ENCODE measurements around the gene PRR5L. TPM values are rescaled to one million over a fixed set of nuclear protein-coding genes. Genes with fewer than 3 reads are reported as not detected.

Gene PRR5L
- polyA plus RNA-seq, 1 of the 3 experiments (the other 2 are of a cell fraction): 0.46 TPM

- no peak overlapping the region for H2AFZ ChIP-seq (ENCODE audit: low read depth)
- H3K9ac ChIP-seq: no peak overlapping the region
- H3K4me1 ChIP-seq (ENCODE audit: control insufficient read depth in 1 of 2, insufficient read depth in 2 of 2, low read depth in 1 of 2, low read length in 1 of 2): peaks cover 5 to 14% of the 10 kb centered on the region in 2 experiments; a peak in 2 of 4 replicates
- H3K4me3 ChIP-seq (ENCODE audit: low read depth in 2 of 2, low read length in 1 of 2): no peak overlapping the region
- POLR2A ChIA-PET: no interaction called here
- H3F3A ChIP-seq (replicated peaks; ENCODE audit: insufficient read depth): no peaks in the 10 kb centered on the region
- H3K27ac ChIP-seq (ENCODE audit: low read depth in 2 of 2, low read length in 1 of 2): no peak overlapping the region
- H4K20me1 ChIP-seq (ENCODE audit: insufficient read depth): no peaks in the 10 kb centered on the region
- H3K9me2 ChIP-seq: no peaks in the 10 kb centered on the region
- DNase-seq: no peak
- no peaks in the 10 kb centered on the region for H3K79me2 ChIP-seq (ENCODE audit: insufficient read depth)
- CTCF ChIA-PET: interaction anchor here (1.9 kb wide), 1 partner anchor 98 kb away, joined by 6 read pairs; no protein-coding TSS in a partner anchor
- no peak for TF ChIP-seq FOXJ3 (CRISPR knock-in tag; IDR thresholded peaks at IDR 0.05)
- TF ChIP-seq JUND (IDR thresholded peaks at IDR 0.05): no peak
- no peak for TF ChIP-seq TCF12 (IDR thresholded peaks at IDR 0.05)
- no peak for TF ChIP-seq MAX (IDR thresholded peaks at IDR 0.05; ENCODE audit: low read depth)
- no peak for TF ChIP-seq SMC3 (IDR thresholded peaks at IDR 0.05; ENCODE audit: low read depth, low read length)
- TF ChIP-seq RXRA (IDR thresholded peaks at IDR 0.05; ENCODE audit: borderline replicate concordance, low read depth): no peak
- no peak for TF ChIP-seq NFIC (IDR thresholded peaks at IDR 0.05; ENCODE audit: borderline replicate concordance)
- H3K9me3 ChIP-seq: no peaks in the 10 kb centered on the region
- H3K27me3 ChIP-seq (ENCODE audit: insufficient read depth): peaks cover 18% of the 10 kb centered on the region; the same call in 1 of the 2 replicates
- H3K36me3 ChIP-seq (replicated peaks in 1 of 2; ENCODE audit: control insufficient read depth in 1 of 2, insufficient read depth in 2 of 2, low read length in 1 of 2): no peaks in the 10 kb centered on the region
- no peak overlapping the region for H3K4me2 ChIP-seq
- WGBS (ENCODE audit: low lambda C conversion rate): 82% methylated on average over 4 of the region's 4 CpGs
These were observed 84.9 kb downstream of the PRR5L start for GRCh38 chr11:36381015-36381360.

GRCh38 chr11:36383195-36383594 is 87.1 kb downstream of the PRR5L start:
- Histone ChIP-seq H3K4me1 (ENCODE audit: control insufficient read depth in 1 of 2, insufficient read depth in 2 of 2, low read depth in 1 of 2, low read length in 1 of 2) (peaks cover 0 to 5% of the 10 kb centered on the region in 2 experiments; a peak in 1 of 4 replicates), H3K36me3 (replicated peaks in 1 of 2; ENCODE audit: control insufficient read depth in 1 of 2, insufficient read depth in 2 of 2, low read length in 1 of 2) (no peaks in the 10 kb centered on the region), H3K9me2 (no peaks in the 10 kb centered on the region), H3K27me3 (ENCODE audit: insufficient read depth) (no peaks in the 10 kb centered on the region), H3F3A (replicated peaks; ENCODE audit: insufficient read depth) (no peaks in the 10 kb centered on the region), H4K20me1 (ENCODE audit: insufficient read depth) (no peaks in the 10 kb centered on the region), H3K9ac (no peak overlapping the region), H3K27ac (ENCODE audit: low read depth in 2 of 2, low read length in 1 of 2) (no peak overlapping the region), H3K79me2 (ENCODE audit: insufficient read depth) (no peaks in the 10 kb centered on the region), H2AFZ (ENCODE audit: low read depth) (no peak overlapping the region), H3K4me2 (no peak overlapping the region), H3K4me3 (ENCODE audit: low read depth in 2 of 2, low read length in 1 of 2) (no peak overlapping the region), H3K9me3 (no peaks in the 10 kb centered on the region)
- CTCF ChIA-PET: no interaction called here
- DNase-seq: no peak
- 96% methylated on average over 1 of the region's 1 CpG for WGBS (ENCODE audit: low lambda C conversion rate)
- POLR2A ChIA-PET: no interaction called here
- TF ChIP-seq JUND (IDR thresholded peaks at IDR 0.05): no peak
- no peak for TF ChIP-seq FOXM1 (IDR thresholded peaks at IDR 0.05; ENCODE audit: low read depth)
- no peak for TF ChIP-seq EP300 (IDR thresholded peaks at IDR 0.05; ENCODE audit: borderline replicate concordance in 1 of 2, low read depth in 1 of 2, low read length in 1 of 2)
- TF ChIP-seq SIN3A (IDR thresholded peaks at IDR 0.05; ENCODE audit: borderline replicate concordance, low read depth, low read length): no peak
- no peak for TF ChIP-seq TCF12 (IDR thresholded peaks at IDR 0.05)
- no peak for TF ChIP-seq CTCF (IDR thresholded peaks at IDR 0.05)
- TF ChIP-seq RXRA (IDR thresholded peaks at IDR 0.05; ENCODE audit: borderline replicate concordance, low read depth): no peak
- TF ChIP-seq ELF1 (IDR thresholded peaks at IDR 0.05): no peak
- TF ChIP-seq ZBTB33 (IDR thresholded peaks at IDR 0.05; ENCODE audit: borderline replicate concordance, low read depth): no peak

Measured in SK-N-SH (cell line).